Anterior cingulate cortex (tissue), 58 donors: Measurements from ENCODE around the gene AVPR1B.
A peak's percentile ranks its signal among the peaks of the same experiment; 100 is the strongest.

ENCODE experiments used
- DNase-seq, 58 donors: peaks; one replicate each; lab custom pipeline; 2025; lab: John Stamatoyannopoulos, UW

The AVPR1B gene

GRCh38 chr1:206114692-206115640 lies 2.2 kb downstream of the AVPR1B start:
- no peak for DNase-seq

DNA sequence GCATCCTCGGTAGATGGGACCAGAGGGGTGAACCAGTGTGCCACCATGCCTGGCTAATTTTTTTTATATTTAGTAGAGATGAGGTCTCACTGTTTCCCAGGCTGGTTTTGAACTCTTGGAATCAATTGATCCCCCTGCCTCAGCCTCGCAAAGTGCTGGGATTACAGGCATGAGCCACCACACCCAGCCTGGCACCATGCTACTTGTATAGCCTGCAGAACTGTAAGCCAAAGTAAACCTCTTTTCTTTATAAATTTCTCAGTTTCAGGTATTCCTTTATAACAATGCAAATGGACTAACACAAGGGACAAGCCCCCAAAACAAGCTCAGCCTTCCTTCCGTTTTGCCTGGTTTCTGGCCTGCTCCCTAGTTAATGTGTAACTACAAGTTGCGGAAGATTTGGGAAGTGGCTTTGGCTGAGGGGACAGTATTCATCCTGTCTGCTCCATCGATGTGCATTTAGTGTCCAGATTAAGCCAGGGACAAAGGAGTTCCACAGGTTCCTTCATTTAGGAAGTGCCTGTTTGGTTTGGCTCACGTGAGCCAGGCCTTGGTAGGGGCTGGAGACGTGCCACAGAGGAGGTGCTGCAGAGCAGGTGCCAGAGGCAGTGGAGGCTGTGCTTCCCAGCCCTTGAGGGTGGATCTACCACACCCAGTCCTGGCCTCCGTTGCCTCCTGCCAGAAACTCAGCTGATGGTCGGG lies 4.4 kb downstream of the AVPR1B start:
- DNase-seq, result no peak

DNA sequence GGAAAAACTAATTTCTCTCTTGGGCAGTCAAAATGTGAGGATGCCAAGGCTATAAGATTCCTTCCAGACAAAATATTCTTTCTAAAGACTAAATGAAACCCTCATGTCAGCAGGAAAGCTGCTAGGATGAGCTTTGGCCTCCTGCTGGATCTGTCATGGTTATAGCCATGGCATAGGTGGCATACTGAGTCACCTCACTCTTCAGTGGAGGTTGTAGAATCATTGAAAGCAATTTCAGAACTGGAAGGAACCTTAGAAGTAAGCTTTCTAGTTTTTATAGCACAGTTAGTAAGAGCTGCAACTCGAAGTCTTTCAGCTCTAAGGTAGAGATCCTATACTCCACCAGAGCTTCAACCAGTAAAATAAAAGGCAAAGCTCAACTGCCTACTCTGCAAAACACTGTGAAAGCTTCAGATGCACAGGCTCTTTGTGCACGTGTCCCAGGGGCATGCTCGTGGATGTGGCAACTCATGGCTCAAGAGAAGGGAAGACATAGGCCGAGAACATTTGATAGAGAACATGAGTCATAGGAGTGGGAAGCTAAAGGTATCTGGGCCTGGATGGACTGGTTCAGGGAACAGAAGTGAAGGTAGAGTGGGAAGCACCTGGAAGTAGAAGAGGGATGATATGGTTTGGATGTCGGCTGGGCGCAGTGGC lies 5.8 kb downstream of the AVPR1B start:
- no peak for DNase-seq

DNA sequence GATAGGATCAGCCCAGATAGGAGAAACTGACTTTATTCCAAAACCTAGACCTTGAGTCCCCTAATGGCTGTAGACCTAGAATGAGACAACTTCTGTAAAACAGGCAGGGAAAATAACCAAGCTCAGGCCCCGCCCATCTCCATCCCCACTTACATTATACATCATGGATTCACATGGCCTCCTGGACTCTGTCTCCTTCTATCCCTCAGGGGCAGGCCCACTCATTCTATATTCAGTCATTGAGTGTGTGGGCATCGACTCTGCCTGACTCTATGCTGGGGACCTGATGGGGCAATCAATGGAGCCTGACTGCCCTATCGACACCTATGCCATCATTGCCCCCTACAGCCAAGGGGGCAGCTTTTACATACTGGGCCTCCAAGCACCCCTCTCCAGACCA lies 6.4 kb downstream of the AVPR1B start:
- DNase-seq, result no peak

GRCh38 chr1:206110161-206110560 lies 7.0 kb downstream of the AVPR1B start:
- no peak for DNase-seq

DNA sequence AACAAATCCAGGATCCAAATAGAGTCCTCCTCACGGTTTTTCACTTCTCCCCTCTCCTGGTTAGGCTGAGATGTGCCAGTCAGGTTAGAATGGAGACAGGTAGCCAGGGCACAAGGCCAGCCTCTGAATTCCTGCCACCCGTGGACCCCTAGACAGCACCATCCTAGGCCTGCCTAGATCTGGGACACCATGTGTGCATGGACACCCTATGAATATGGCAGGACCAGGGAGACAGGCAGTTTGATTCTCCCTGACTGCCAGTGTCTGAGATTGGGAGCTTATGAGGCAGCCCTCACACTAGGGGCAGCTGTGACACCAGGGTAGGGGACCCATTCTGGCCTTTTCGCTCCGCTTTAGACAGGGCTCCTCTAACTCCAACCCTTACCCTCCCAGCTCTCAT lies 7.5 kb downstream of the AVPR1B start:
- no peak for DNase-seq

DNA sequence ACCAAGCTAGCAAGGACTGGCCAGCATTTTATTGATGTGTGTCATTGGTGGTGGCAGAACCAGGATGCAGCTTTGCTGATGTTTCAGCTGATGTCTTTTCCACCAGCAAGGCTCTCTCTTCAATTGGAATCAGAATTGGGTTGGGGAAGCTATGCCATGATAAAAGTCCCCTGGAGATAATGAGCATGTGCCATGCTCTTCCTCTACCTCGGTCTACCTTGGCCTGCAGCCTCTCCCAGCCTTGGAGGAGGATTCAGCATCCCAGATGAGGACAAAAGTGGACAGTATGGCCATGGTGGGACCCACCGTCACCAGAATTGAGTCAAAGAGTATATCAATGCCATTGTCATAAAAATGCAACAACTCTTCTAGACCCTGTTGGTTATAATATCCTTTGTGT lies 8.6 kb downstream of the AVPR1B start:
- DNase-seq, result no peak

DNA sequence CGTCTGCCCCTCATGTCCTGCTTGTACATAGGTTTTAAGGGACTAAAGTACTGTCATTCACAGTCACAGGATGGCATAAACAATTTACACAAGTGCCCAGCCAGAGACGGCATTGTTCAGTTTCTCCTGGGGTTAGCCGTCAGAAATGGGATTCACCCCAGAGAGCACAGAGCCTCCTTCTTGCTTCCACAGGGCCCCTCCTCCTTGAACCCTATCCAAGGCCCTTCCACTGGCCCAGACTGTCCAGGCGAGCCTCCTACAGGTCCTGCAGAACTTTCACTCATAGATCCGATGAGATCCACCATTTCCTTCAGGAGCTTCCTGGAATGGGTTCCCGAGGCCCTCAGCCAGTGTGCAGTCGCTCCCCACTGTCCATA lies 10.0 kb downstream of the AVPR1B start:
- DNase-seq, result no peak

DNA sequence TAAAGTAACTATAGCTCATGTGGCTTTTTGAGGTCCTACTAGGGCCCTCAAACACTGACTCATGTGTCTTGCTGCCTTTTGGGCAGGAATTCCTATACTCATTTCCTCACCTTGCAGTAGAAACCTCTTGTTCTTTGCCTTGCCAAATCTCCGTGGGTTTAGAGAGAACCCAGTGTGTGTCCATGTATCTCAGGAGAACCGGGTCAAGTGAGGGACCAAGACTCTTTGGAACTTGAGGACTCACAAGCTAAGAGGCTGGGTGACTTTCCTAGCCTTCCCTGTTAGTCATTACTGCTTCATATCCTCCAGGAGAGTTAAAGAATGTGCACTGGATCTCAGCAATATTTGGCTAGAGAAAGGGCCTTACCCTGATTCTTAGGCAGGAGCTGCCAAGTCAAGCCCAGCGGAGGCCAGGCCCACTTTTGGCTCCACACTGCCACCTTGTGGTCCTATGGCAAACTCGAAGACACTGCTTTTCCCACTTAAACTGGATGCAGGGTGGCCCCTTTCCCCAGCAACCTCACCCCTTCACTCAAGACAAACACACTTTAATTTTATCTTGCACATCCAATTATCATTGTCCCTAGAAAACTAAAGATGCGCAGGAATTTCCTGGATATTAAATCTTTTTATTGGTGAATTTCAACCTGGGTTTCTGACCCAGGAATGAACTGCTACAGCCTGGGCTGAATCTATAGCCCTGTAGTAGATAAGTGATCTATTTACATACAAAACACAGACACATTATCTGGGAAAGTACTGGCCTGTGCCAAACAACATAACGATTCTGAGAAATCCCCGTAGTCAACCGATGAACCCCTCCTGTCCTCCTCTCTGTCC lies 10.6 kb downstream of the AVPR1B start:
- peak in 55 of 58 donors; percentile 12 to 88 (median 59) for DNase-seq

DNA sequence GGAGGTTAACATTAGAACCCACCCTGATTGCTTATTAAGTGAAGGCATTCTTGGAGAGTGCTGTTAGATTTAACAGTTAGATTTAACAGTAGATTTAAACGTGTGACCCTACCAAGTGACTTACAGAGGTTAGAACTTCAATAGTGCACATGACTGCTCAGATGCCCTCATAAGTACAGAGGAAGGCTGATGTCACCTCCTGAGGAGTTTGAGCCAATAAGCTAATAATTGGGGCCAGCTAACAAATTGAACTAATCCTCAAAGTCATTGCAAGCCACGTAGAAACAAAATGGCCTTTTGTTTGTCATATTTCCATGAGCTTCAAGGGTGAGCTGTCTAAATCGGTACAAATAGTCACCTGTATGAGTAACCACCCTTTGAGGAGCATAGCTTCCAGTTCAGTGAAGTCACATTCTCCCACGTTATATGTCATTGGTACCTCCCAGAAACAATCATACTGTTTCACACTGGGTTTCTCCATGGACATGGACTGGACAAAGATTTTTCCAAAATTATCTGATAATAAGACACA lies 11.7 kb downstream of the AVPR1B start:
- no peak for DNase-seq

- no peak for DNase-seq
These were observed 13.2 kb downstream of the AVPR1B start for GRCh38 chr1:206103979-206104378.

DNA sequence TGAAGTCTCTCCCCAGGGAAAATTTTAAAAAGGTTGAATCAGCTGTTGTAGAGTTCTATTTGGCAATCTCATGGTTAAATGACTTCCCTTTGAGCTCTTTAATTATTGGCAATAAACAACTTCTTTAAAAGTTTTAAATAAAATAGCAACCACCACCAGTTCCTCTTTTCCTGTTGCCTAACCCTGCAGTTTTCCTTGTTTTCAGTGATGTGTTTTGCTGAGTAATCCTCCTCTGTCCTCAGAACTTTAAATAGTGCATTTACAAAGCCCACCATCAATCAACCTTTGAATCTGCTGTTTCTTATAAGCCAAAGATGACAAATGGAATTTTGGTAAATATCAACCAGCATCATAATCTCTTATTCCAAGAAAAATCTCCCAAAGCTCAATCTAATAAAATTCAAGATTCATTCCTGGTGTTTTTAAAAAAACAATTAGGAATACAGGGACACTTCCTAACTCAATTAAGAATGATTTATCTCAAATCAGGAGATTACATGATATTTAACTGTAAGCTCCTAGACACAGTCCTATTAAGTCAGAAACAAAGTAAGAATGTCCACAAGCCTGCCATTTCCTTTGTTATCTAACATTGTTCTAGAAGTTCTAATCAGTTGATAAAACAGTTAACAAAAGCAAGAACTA lies 14.8 kb downstream of the AVPR1B start:
- DNase-seq, result no peak

DNA sequence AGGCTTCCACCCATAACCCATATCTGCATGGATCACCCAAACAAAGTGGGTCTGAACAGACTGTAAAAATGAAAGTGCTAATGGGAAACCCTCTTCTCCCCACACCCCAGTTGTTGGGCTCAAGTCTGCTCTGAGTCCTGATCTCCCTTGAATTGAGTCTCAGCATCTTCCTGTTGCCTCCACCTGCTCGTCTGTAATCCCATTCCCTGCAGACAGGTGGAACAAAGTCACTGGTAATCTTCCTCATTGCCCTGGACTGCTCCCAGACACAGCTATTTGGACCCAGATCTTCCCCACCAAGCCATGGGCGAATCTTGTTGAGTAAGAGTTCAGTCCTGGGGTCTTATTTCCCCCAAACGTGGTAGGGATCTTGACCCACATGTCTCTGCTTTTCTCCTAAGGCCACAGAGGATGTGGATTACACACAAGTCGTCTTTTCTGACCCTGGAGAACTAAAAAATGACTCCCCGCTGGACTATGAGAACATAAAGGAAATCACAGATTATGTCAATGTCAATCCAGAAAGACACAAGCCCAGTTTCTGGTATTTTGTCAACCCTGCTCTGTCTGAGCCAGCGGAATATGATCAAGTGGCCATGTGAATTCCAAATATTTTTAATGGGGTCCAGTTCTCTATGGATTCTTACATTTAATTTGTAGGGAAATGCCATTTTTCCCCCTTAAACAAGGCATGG lies 15.7 kb downstream of the AVPR1B start:
- DNase-seq, result no peak

GRCh38 chr1:206100226-206100815 lies 16.9 kb downstream of the AVPR1B start:
- DNase-seq, result no peak

DNA sequence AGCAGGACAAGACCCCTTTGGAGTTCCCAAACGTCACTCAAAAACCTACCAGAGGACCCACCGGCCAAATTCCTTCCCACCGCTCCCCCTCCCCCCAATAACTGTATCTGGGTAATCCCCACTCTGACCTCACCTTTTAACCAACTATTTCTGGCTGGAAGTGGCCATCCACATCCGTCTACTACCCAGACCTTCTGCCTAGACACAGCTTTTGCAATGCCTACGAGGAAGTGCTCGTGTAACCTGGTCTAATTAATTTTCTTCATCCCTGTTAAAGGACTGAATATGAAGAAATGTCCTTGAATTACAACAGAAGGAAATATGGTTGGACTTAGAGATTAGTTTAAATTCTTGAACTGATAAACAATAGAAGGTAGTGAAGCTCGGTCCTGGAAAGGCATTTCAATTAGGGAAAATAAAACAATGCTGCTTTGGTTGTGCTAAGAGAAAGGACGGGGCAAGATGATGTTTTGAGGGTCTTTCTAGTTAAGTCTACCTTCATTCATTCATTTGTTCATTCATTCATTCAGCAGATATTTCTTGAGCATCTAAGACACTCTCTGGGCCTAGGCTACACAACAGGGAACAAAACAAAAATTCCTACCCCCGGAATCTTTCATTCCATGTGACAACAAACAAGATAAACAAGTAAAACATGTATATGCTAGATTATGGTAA lies 18.8 kb downstream of the AVPR1B start:
- DNase-seq, result no peak

DNA sequence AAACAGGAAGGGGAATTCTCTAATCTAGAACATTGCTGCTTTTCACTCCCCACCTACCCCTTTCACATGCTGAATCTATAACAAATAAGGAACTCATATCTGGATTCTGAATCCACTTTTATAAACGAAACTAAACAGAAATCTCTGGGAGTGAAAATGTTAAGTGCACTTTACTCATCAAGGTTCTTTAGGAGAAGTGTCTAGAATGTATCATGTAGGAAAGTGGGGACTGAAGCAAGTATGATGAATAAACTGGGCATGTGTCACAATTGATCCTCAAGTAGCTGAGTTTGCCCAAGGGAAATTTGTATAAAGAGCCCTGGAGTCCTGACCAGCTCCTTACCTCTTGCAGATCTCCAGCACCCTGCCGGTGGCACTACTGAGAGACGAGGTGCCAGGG lies 19.8 kb downstream of the AVPR1B start:
- DNase-seq, result no peak

DNA sequence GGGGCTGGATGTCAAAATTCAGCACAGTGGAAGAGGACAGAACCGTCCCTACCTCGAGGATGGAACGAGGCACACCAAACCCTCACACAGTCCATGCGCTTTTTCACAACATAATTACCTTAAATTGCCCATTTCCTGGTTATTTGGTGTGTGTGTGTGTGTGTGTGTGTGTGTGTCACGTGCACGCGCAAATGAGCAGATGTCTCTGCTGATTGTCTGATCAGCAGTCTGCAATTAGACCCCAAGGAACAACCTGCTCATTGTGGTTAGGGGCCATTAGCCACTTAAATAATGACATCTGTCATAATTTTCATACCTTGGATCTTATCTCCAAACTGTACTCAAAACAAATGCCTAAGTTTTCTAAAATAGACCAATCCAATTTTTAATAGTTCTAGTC lies 23.2 kb downstream of the AVPR1B start:
- DNase-seq, result no peak

- no peak for DNase-seq
These were observed 27.8 kb downstream of the AVPR1B start for GRCh38 chr1:206089341-206089740.
